IgD-negative memory B cell (primary cell): ENCODE data around the gene SLC39A11. TPM values are rescaled to one million over a fixed set of nuclear protein-coding genes. Genes with fewer than 3 reads are reported as not detected.
"Not testable (repeated sequence)": the region's sequence is repeated elsewhere in the genome, so short reads cannot be mapped to it uniquely, and the experiment has no call there.

ENCODE experiments used
- H3K27ac Mint-ChIP-seq, 3 donors: one replicate each; pipeline ENCODE4 v1.8.0; 2020 to 2022; ENCODE audit warnings: mild to moderate bottlenecking in 3 of 3, mixed read lengths in 3 of 3, moderate library complexity in 1 of 3
- H3K27me3 Mint-ChIP-seq: one replicate; pipeline ENCODE4 v1.8.0; 2021; ENCODE audit warnings: mixed read lengths
- H3K36me3 Mint-ChIP-seq: one replicate; pipeline ENCODE4 v1.8.0; 2020; ENCODE audit warnings: mild to moderate bottlenecking, mixed read lengths
- H3K4me1 Mint-ChIP-seq, 3 donors: one replicate each; pipeline ENCODE4 v1.8.0; 2020 to 2022; ENCODE audit warnings: mixed read lengths in 3 of 3, mild to moderate bottlenecking in 1 of 3
- H3K4me3 Mint-ChIP-seq, 4 donors: one replicate each; pipeline ENCODE4 v1.8.0; 2020 to 2022; ENCODE audit warnings: mild to moderate bottlenecking in 4 of 4, mixed read lengths in 4 of 4, moderate library complexity in 3 of 4
- H3K9me3 Mint-ChIP-seq, 3 donors: one replicate each; pipeline ENCODE4 v1.8.0; 2020 to 2021; ENCODE audit warnings: mixed read lengths in 3 of 3, mild to moderate bottlenecking in 1 of 3
- polyA plus RNA-seq: library from polyadenylated mRNA; unstranded; fragments of 300-500 nt; fragmentation: Illumina TruSeq; gene quantifications from one replicate; pipeline ENCODE4 v1.2.3, GENCODE V29; 2021

The SLC39A11 gene
- polyA plus RNA-seq, 1 donor from 2014 or later, result 13.7 TPM

GRCh38 chr17:73071066-73071999, 21.2 kb downstream of the SLC39A11 start:
- H3K9me3 Mint-ChIP-seq, result no peaks in the 10 kb centered on the region
- H3K36me3 Mint-ChIP-seq, result peaks cover 22% of the 10 kb centered on the region
- H3K27ac Mint-ChIP-seq, result no peak overlapping the region
- no peaks in the 10 kb centered on the region for H3K27me3 Mint-ChIP-seq
- no peaks in the 10 kb centered on the region for H3K4me1 Mint-ChIP-seq
- H3K4me3 Mint-ChIP-seq, result no peak overlapping the region

GRCh38 chr17:73069841-73070240, 22.6 kb downstream of the SLC39A11 start:
- Mint-ChIP-seq H3K4me3 (no peak overlapping the region), H3K9me3 (no peaks in the 10 kb centered on the region), H3K27ac (no peak overlapping the region), H3K36me3 (peaks cover 20% of the 10 kb centered on the region), H3K4me1 (no peaks in the 10 kb centered on the region), H3K27me3 (no peaks in the 10 kb centered on the region)

GRCh38 chr17:73069164-73069770, 23.2 kb downstream of the SLC39A11 start:
- Mint-ChIP-seq H3K9me3 (no peaks in the 10 kb centered on the region), H3K4me1 (no peaks in the 10 kb centered on the region), H3K4me3 (no peak overlapping the region), H3K36me3 (peaks cover 19% of the 10 kb centered on the region), H3K27ac (no peak overlapping the region), H3K27me3 (no peaks in the 10 kb centered on the region)

GRCh38 chr17:73068322-73069153, 23.9 kb downstream of the SLC39A11 start:
- H3K4me3 Mint-ChIP-seq, result no peak overlapping the region
- no peaks in the 10 kb centered on the region for H3K27me3 Mint-ChIP-seq
- H3K27ac Mint-ChIP-seq, result peak overlapping the region in 1 of 3 donors; percentile 47
- H3K36me3 Mint-ChIP-seq, result peaks cover 19% of the 10 kb centered on the region
- H3K4me1 Mint-ChIP-seq, result no peaks in the 10 kb centered on the region
- H3K9me3 Mint-ChIP-seq, result no peaks in the 10 kb centered on the region

- H3K27me3 Mint-ChIP-seq, H3K4me1 Mint-ChIP-seq, H3K4me3 Mint-ChIP-seq, H3K9me3 Mint-ChIP-seq, H3K27ac Mint-ChIP-seq: not testable (repeated sequence)
- H3K36me3 Mint-ChIP-seq, result peaks cover 17% of the 10 kb centered on the region
Measured at GRCh38 chr17:73067699-73068098, 24.8 kb downstream of the SLC39A11 start.

GRCh38 chr17:73067075-73067474, 25.4 kb downstream of the SLC39A11 start:
- Mint-ChIP-seq H3K9me3 (no peaks in the 10 kb centered on the region), H3K36me3 (peaks cover 17% of the 10 kb centered on the region), H3K27ac (no peak overlapping the region), H3K4me1 (no peaks in the 10 kb centered on the region), H3K27me3 (no peaks in the 10 kb centered on the region), H3K4me3 (no peak overlapping the region)

- Mint-ChIP-seq H3K9me3 (no peaks in the 10 kb centered on the region), H3K4me3 (no peak overlapping the region), H3K4me1 (no peaks in the 10 kb centered on the region), H3K36me3 (peaks cover 13% of the 10 kb centered on the region), H3K27ac (no peak overlapping the region), H3K27me3 (no peaks in the 10 kb centered on the region)
Measured at GRCh38 chr17:73066148-73066884, 26.2 kb downstream of the SLC39A11 start.

GRCh38 chr17:73065376-73065775, 27.1 kb downstream of the SLC39A11 start:
- Mint-ChIP-seq H3K4me1 (no peaks in the 10 kb centered on the region), H3K27me3 (no peaks in the 10 kb centered on the region), H3K36me3 (peaks cover 9% of the 10 kb centered on the region), H3K4me3 (no peak overlapping the region), H3K9me3 (no peaks in the 10 kb centered on the region), H3K27ac (no peak overlapping the region)

GRCh38 chr17:73064084-73064938, 28.2 kb downstream of the SLC39A11 start:
- Mint-ChIP-seq H3K4me1 (peaks cover 0 to 3% (median 0%) of the 10 kb centered on the region in 3 donors), H3K27ac (no peak overlapping the region), H3K27me3 (no peaks in the 10 kb centered on the region), H3K36me3 (peaks cover 11% of the 10 kb centered on the region), H3K9me3 (no peaks in the 10 kb centered on the region), H3K4me3 (peak overlapping the region in 1 of 4 donors; percentile 86)

- Mint-ChIP-seq H3K36me3 (peaks cover 11% of the 10 kb centered on the region), H3K4me1 (peaks cover 0 to 3% (median 0%) of the 10 kb centered on the region in 3 donors), H3K27ac (no peak overlapping the region), H3K4me3 (no peak overlapping the region), H3K27me3 (no peaks in the 10 kb centered on the region), H3K9me3 (no peaks in the 10 kb centered on the region)
Measured at GRCh38 chr17:73062726-73063125, 29.8 kb downstream of the SLC39A11 start.

GRCh38 chr17:73061161-73061560, 31.3 kb downstream of the SLC39A11 start:
- H3K36me3 Mint-ChIP-seq, result peaks cover 3% of the 10 kb centered on the region
- no peaks in the 10 kb centered on the region for H3K27me3 Mint-ChIP-seq
- no peak overlapping the region for H3K4me3 Mint-ChIP-seq
- H3K4me1 Mint-ChIP-seq, result peaks cover 0 to 3% (median 0%) of the 10 kb centered on the region in 3 donors
- H3K27ac Mint-ChIP-seq, result no peak overlapping the region
- H3K9me3 Mint-ChIP-seq, result no peaks in the 10 kb centered on the region

GRCh38 chr17:73060721-73061120, 31.8 kb downstream of the SLC39A11 start:
- Mint-ChIP-seq H3K27ac (no peak overlapping the region), H3K36me3 (peaks cover 1% of the 10 kb centered on the region), H3K9me3 (no peaks in the 10 kb centered on the region), H3K27me3 (no peaks in the 10 kb centered on the region), H3K4me1 (peaks cover 0 to 3% (median 0%) of the 10 kb centered on the region in 3 donors), H3K4me3 (no peak overlapping the region)

- not testable (repeated sequence) for H3K27ac Mint-ChIP-seq, H3K36me3 Mint-ChIP-seq, H3K27me3 Mint-ChIP-seq, H3K4me3 Mint-ChIP-seq, H3K4me1 Mint-ChIP-seq, H3K9me3 Mint-ChIP-seq
Measured at GRCh38 chr17:73059713-73060112, 32.8 kb downstream of the SLC39A11 start.

GRCh38 chr17:73058022-73058421, 34.5 kb downstream of the SLC39A11 start:
- H3K27me3 Mint-ChIP-seq, result no peaks in the 10 kb centered on the region
- H3K4me3 Mint-ChIP-seq, result no peak overlapping the region
- H3K9me3 Mint-ChIP-seq, result no peaks in the 10 kb centered on the region
- peaks cover 0 to 3% (median 0%) of the 10 kb centered on the region in 3 donors for H3K4me1 Mint-ChIP-seq
- H3K27ac Mint-ChIP-seq, result peak overlapping the region in 1 of 3 donors; percentile 46
- H3K36me3 Mint-ChIP-seq, result peaks cover 5% of the 10 kb centered on the region
